AG09319 (cell line): Measurements from ENCODE around the gene POSTN.
"Not testable (repeated sequence)": the region's sequence is repeated elsewhere in the genome, so short reads cannot be mapped to it uniquely, and the experiment has no call there.

Source experiments
- DNase-seq: peaks from one replicate; pipeline ENCODE4 v3.0.0-alpha.2; 2010; ENCODE audit warnings: low read depth; ENCODE audit errors: extremely low read depth
- CTCF ChIP-seq: IDR thresholded peaks from 2 replicates; pipeline ENCODE4 v1.5.1; 2011; ENCODE audit warnings: low read depth, mild to moderate bottlenecking, inconsistent platforms, low read length, moderate library complexity

POSTN gene

GRCh38 chr13:37596805-37597204 lies 1.8 kb downstream of the POSTN start:
- DNase-seq = no peak

GRCh38 chr13:37595162-37595561 lies 3.4 kb downstream of the POSTN start:
- no peak for DNase-seq
- TF ChIP-seq CTCF = no peak

More at GRCh38 chr13:37596805-37597204, 1.8 kb downstream of the POSTN start:
- TF ChIP-seq CTCF = no peak

- DNase-seq = no peak
- TF ChIP-seq CTCF = no peak
Observed at GRCh38 chr13:37594550-37594949, 4.0 kb downstream of the POSTN start.

- not testable (repeated sequence) for DNase-seq
Observed at GRCh38 chr13:37589381-37589780, 9.2 kb downstream of the POSTN start.

- no peak for DNase-seq
- TF ChIP-seq CTCF = no peak
Observed at GRCh38 chr13:37587236-37587635, 11.3 kb downstream of the POSTN start.

- TF ChIP-seq CTCF = no peak
- DNase-seq = no peak
Observed at GRCh38 chr13:37586164-37586563, 12.4 kb downstream of the POSTN start.

GRCh38 chr13:37585541-37585940 lies 13.0 kb downstream of the POSTN start:
- no peak for DNase-seq
- TF ChIP-seq CTCF = no peak

GRCh38 chr13:37576601-37577000 lies 22.0 kb downstream of the POSTN start:
- TF ChIP-seq CTCF = no peak
- no peak for DNase-seq
